Osteocyte (in vitro differentiated cells): ENCODE results near the gene TTL. TPM values are rescaled to one million over a fixed set of nuclear protein-coding genes. Genes with fewer than 3 reads are reported as not detected.
"Not testable (repeated sequence)": the region's sequence is repeated elsewhere in the genome, so short reads cannot be mapped to it uniquely, and the experiment has no call there.

Experiments
- DNase-seq: peaks from one replicate; pipeline ENCODE4 v3.0.0; 2021; ENCODE audit warnings: mixed read lengths; ENCODE audit not compliant: unreplicated experiment; ENCODE audit errors: extremely low spot score
- H3K27ac Mint-ChIP-seq: one replicate; pipeline ENCODE4 v1.8.0; 2021; ENCODE audit warnings: mild to moderate bottlenecking, mixed read lengths; ENCODE audit not compliant: unreplicated experiment
- H3K27me3 Mint-ChIP-seq: one replicate; pipeline ENCODE4 v1.8.0; 2021; ENCODE audit warnings: mixed read lengths; ENCODE audit not compliant: unreplicated experiment
- H3K36me3 Mint-ChIP-seq: one replicate; pipeline ENCODE4 v1.8.0; 2021; ENCODE audit warnings: mixed read lengths; ENCODE audit not compliant: unreplicated experiment
- H3K4me1 Mint-ChIP-seq: one replicate; pipeline ENCODE4 v1.8.0; 2021; ENCODE audit warnings: mixed read lengths; ENCODE audit not compliant: unreplicated experiment
- H3K4me3 Mint-ChIP-seq: one replicate; pipeline ENCODE4 v1.8.0; 2021; ENCODE audit warnings: mild to moderate bottlenecking, moderate library complexity, mixed read lengths; ENCODE audit not compliant: unreplicated experiment
- H3K9me3 Mint-ChIP-seq: one replicate; pipeline ENCODE4 v1.8.0; 2021; ENCODE audit warnings: mixed read lengths; ENCODE audit not compliant: unreplicated experiment
- total RNA-seq: library from RNA; stranded (reverse); gene quantifications from 2 replicates; pipeline ENCODE4 v1.2.1, GENCODE V29; 2021
- TF ChIP-seq, protein P1 (sequence below): fragments of 200-600 bp; sonication (generic); IDR thresholded peaks from 2 replicates; pipeline ENCODE4 v1.5.0; 2021; ENCODE audit warnings: antibody characterized with exemption, mild to moderate bottlenecking, moderate library complexity

Gene TTL
- total RNA-seq, 1 donor from 2014 or later: 65.7 TPM

DNA sequence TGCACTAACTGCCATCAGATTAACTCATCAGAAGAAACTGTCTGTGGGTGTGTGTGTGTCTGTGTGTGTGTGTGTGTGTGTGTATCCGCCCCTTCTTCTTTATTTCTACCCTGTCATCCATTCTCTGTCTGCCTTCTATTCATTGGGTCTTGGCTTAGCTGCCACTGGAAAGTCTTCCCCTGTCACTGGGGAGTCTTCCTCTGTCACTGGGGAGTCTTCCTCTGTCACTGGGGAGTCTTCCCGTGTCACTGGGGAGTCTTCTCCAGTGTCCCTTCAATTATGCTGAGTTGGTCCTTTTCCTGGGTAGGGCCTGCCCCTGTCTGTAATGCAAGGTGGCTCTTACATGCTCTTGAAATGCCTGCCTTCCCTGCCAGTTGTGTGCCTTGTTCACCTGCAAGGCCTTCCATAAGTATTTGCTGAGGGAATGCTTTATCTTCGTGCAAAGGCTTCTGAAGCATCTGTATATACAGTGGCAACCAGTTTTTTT lies 41.4 kb downstream of the TTL start:
- no peaks in the 10 kb centered on the region for H3K27me3 Mint-ChIP-seq
- no peaks in the 10 kb centered on the region for H3K4me1 Mint-ChIP-seq
- H3K4me3 Mint-ChIP-seq: no peak overlapping the region
- TF ChIP-seq, protein P1, sequence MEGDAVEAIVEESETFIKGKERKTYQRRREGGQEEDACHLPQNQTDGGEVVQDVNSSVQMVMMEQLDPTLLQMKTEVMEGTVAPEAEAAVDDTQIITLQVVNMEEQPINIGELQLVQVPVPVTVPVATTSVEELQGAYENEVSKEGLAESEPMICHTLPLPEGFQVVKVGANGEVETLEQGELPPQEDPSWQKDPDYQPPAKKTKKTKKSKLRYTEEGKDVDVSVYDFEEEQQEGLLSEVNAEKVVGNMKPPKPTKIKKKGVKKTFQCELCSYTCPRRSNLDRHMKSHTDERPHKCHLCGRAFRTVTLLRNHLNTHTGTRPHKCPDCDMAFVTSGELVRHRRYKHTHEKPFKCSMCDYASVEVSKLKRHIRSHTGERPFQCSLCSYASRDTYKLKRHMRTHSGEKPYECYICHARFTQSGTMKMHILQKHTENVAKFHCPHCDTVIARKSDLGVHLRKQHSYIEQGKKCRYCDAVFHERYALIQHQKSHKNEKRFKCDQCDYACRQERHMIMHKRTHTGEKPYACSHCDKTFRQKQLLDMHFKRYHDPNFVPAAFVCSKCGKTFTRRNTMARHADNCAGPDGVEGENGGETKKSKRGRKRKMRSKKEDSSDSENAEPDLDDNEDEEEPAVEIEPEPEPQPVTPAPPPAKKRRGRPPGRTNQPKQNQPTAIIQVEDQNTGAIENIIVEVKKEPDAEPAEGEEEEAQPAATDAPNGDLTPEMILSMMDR: no peak
- no peak for DNase-seq
- peaks cover 57% of the 10 kb centered on the region for H3K36me3 Mint-ChIP-seq
- no peaks in the 10 kb centered on the region for H3K9me3 Mint-ChIP-seq
- H3K27ac Mint-ChIP-seq: no peak overlapping the region

DNA sequence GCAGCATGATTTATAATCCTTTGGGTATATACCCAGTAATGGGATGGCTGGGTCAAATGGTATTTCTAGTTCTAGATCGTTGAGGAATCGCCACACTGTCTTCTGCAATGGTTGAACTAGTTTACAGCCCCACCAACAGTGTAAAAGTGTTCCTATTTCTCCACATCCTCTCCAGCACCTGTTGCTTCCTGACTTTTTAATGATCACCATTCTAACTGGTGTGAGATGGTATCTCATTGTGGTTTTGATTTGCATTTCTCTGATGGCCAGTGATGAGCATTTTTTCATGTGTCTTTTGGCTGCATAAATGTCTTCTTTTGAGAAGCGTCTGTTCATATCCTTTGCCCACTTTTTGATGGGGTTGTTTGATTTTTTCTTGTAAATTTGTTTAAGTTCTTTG lies 42.3 kb downstream of the TTL start:
- not testable (repeated sequence) for DNase-seq, H3K27me3 Mint-ChIP-seq, H3K4me1 Mint-ChIP-seq, H3K4me3 Mint-ChIP-seq, H3K27ac Mint-ChIP-seq, H3K9me3 Mint-ChIP-seq
- H3K36me3 Mint-ChIP-seq: peaks cover 57% of the 10 kb centered on the region

DNA sequence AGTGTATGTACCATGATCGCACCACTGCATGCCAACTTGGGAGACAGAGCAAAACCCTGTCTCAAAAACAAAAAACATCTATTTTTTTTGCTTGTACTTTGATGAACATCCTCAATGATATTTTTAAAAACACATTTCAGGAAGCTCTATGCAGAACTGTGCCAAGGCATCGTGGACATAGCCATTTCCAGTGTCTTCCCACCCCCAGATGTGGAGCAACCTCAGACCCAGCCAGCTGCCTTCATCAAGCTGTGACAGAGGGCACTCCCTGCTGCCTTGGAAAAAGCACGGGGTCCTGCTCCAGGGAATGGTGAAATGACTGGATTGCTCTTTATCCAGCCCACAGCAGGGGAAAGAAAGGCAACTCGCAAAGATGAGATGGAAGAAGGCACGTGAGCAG lies 46.6 kb downstream of the TTL start:
- no peak for DNase-seq
- Mint-ChIP-seq H3K4me1 (no peaks in the 10 kb centered on the region), H3K27me3 (no peaks in the 10 kb centered on the region), H3K27ac (no peak overlapping the region), H3K9me3 (no peaks in the 10 kb centered on the region), H3K36me3 (peaks cover 55% of the 10 kb centered on the region), H3K4me3 (no peak overlapping the region)
- TF ChIP-seq, protein P1: no peak

DNA sequence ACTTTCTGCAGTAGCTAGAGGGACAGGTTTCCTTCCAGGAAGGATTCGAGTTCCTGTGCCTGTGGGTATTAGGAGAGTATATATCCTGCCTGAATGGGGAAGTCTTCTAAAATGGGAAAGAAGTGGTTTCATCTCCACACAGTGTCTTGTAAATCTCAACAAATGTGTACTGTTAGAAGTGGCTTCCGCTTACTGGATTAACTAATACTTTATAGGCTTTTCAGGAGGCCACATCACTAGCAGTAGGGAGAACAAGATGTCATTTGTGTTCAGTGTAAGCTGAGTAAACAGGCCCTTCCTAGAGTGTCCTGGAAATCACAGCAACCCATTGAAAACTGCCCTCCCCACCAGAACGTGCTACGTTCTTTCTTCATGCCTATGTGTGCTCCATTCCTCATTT lies 47.8 kb downstream of the TTL start:
- H3K27me3 Mint-ChIP-seq: no peaks in the 10 kb centered on the region
- TF ChIP-seq, protein P1: no peak
- no peak overlapping the region for H3K27ac Mint-ChIP-seq
- H3K36me3 Mint-ChIP-seq: peaks cover 53% of the 10 kb centered on the region
- no peaks in the 10 kb centered on the region for H3K9me3 Mint-ChIP-seq
- no peaks in the 10 kb centered on the region for H3K4me1 Mint-ChIP-seq
- DNase-seq: no peak
- no peak overlapping the region for H3K4me3 Mint-ChIP-seq

DNA sequence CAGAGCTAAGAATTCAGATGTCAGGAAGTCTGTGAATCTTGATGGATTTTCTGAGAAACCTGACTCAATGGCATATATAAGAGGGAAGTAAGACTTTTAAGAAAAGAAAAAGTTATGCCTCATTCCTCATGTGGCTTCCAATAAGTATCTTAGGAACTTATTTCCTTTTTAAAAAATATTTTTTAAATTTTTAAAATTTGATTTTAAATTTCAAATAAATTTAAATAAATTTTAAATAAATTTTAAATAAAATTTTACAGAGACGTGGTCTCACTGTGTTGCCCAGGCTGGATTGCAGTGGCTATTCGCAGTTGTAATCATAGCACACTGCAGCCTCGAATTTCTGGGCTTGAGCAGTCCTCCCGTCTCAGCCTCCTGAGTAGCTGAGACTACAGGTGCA lies 48.8 kb downstream of the TTL start:
- TF ChIP-seq, protein P1: no peak
- peaks cover 53% of the 10 kb centered on the region for H3K36me3 Mint-ChIP-seq
- no peak overlapping the region for H3K4me3 Mint-ChIP-seq

DNA sequence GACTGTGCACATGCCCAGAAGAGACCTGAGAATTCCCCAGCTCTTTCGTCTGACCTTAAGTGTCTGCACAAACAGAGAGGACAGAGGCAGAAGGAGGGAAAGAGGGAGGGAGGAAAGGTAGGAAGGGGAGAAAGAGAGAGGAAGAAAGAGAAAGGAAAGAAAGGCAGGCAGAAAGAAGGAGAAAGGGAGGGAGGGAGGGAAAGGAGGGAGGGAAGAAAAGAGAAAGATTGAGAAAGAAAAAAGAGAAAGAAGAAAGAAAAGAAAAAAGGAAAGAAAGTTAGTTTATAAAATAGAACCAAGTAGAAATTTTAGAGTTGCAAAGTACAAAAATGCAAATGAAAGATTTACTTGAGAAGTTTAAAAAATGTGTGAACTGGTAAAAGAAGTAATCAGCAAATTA lies 52.9 kb downstream of the TTL start:
- Mint-ChIP-seq H3K36me3 (peaks cover 31% of the 10 kb centered on the region), H3K4me1 (no peaks in the 10 kb centered on the region), H3K4me3 (no peak overlapping the region), H3K9me3 (no peaks in the 10 kb centered on the region), H3K27me3 (no peaks in the 10 kb centered on the region), H3K27ac (no peak overlapping the region)
- DNase-seq: no peak
- TF ChIP-seq, protein P1: no peak

More for the DNA sequence above, 48.8 kb downstream of the TTL start:
- Mint-ChIP-seq H3K4me1 (no peaks in the 10 kb centered on the region), H3K9me3 (no peaks in the 10 kb centered on the region), H3K27ac (no peak overlapping the region), H3K27me3 (no peaks in the 10 kb centered on the region)
- no peak for DNase-seq

DNA sequence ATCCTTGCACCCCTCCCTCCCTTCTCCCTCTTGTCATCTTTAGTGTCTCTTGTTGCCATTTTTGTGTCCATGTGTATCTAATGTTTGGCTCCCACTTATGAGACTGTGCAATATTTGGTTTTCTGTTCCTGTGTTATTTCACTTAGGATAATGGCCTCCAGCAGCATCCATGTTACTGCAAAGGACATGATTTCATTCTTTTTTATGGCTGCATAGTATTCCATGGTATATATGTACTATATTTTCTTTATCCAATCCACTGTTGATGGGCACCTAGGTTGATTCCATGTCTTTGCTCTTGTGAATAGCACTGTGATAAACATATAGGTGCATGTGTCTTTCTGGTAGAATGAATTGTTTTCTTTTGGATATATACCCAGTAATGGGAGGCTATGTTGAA lies 54.7 kb downstream of the TTL start:
- not testable (repeated sequence) for DNase-seq, H3K27ac Mint-ChIP-seq, H3K9me3 Mint-ChIP-seq, H3K4me3 Mint-ChIP-seq, H3K4me1 Mint-ChIP-seq, H3K27me3 Mint-ChIP-seq
- H3K36me3 Mint-ChIP-seq: peaks cover 22% of the 10 kb centered on the region
